Erythroblast (primary cell): ENCODE measurements around the gene DHTKD1.

ENCODE experiments used
- GATA1 ChIP-seq: IDR thresholded peaks from 2 replicates; pipeline ENCODE4 v1.6.1; 2011; ENCODE audit warnings: low read depth, mild to moderate bottlenecking, control low read depth, low read length, moderate library complexity
- POLR2A ChIP-seq: IDR thresholded peaks from 2 replicates; pipeline ENCODE4 v1.6.1; 2011; ENCODE audit warnings: mild to moderate bottlenecking, low read length

- TF ChIP-seq POLR2A (no peak), GATA1 (no peak)
These were observed 23.2 kb upstream of the DHTKD1 start for GRCh38 chr10:12045596-12045995.
